Measurements from ENCODE around the gene FGF22.

DNA sequence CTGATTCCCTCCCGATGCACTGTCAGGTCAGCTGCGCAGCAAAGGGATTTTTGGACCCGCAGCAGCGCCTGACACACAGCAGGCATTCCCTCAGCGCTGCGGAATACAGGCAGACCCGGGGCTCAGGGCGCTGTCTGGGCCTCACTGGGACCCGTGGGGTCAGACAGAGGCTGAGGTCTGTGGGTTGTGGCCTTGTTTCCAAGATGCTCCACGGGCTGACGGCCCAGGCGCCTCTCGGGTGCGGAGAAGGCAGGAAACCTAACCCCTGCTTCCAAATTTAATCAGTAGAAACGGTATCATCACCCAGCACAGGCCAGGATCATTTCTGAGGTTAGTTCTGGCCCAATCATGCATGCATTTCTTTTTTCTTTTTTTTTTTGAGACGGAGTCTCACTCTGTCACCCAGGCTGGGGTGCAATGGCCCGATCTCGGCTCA is 24.0 kb downstream of the FGF22 start:
- TF ChIP-seq POLR2A (IDR thresholded peaks at IDR 0.05; ENCODE audit: low read depth, low read length) (no peak), POLR2AphosphoS5 (IDR thresholded peaks at IDR 0.05; ENCODE audit: low read depth, low read length) (no peak), POU2F2 (IDR thresholded peaks at IDR 0.05; ENCODE audit: low read depth, low read length) (no peak), SPI1 (IDR thresholded peaks at IDR 0.05; ENCODE audit: low read depth, low read length) (no peak), TAF1 (IDR thresholded peaks at IDR 0.05; ENCODE audit: low read depth, low read length) (no peak), PAX5 (IDR thresholded peaks at IDR 0.05; ENCODE audit: insufficient read depth, low read length, severe bottlenecking) (no peak)

Data from GM12891 (cell line).